IMR-90 (cell line): Measurements from ENCODE around the gene CD96. TPM values are rescaled to one million over a fixed set of nuclear protein-coding genes. Genes with fewer than 3 reads are reported as not detected.
A peak's percentile ranks its signal among the peaks of the same experiment; 100 is the strongest.

Source experiments
- ATAC-seq: fragments of 200-7000 bp; cut with Tn5 transposase; 2 replicates; pipeline ENCODE4 v1.9.1; 2020; ENCODE audit warnings: low read depth, mild to moderate bottlenecking, moderate library complexity
- BruUV-seq: library from RNA; stranded (reverse); fragments of 400-500 nt; replicated peaks from 2 replicates; lab custom pipeline; 2021; lab: Mats Ljungman, UMichigan
- CTCF ChIA-PET: fragments of 300-600 bp; formaldehyde crosslinking; extraction: SDS; loops from one replicate; lab custom pipeline; 2021; ENCODE audit warnings: antibody characterized with exemption; lab: Yijun Ruan, JAX
- POLR2A ChIA-PET: fragments of 300-600 bp; sonication (Branson Sonifier 250); formaldehyde crosslinking; loops from one replicate; lab custom pipeline; 2022; ENCODE audit warnings: antibody characterized with exemption; ENCODE audit not compliant: unreplicated experiment; lab: Charles Lee
- DNase-seq: peaks from one replicate; pipeline ENCODE4 v3.0.0; 2013
- H2AFZ ChIP-seq: replicated peaks from 2 replicates; pipeline ENCODE3; 2013; ENCODE audit warnings: low read length, mild to moderate bottlenecking; ENCODE audit not compliant: poor library complexity
- H2AK5ac ChIP-seq: 2 replicates; pipeline ENCODE4 v1.6.1; 2013; ENCODE audit warnings: low read depth, low read length, inconsistent platforms
- H2AK9ac ChIP-seq: replicated peaks from 2 replicates; pipeline ENCODE3; 2013; ENCODE audit warnings: mild to moderate bottlenecking, low read depth, low read length, moderate library complexity; ENCODE audit not compliant: poor library complexity
- H2BK120ac ChIP-seq: 2 replicates; pipeline ENCODE4 v1.6.1; 2013; ENCODE audit warnings: low read depth, low read length, inconsistent platforms
- H2BK15ac ChIP-seq: 3 replicates; pipeline ENCODE4 v1.6.1; 2013; ENCODE audit warnings: low read depth, low read length, inconsistent platforms
- H2BK20ac ChIP-seq: 2 replicates; pipeline ENCODE4 v1.6.1; 2013; ENCODE audit warnings: low read depth, mild to moderate bottlenecking, inconsistent platforms, low read length, moderate library complexity
- H2BK5ac ChIP-seq: 2 replicates; pipeline ENCODE4 v1.6.1; 2013; ENCODE audit warnings: mild to moderate bottlenecking, low read depth, low read length, inconsistent platforms; ENCODE audit not compliant: poor library complexity, severe bottlenecking
- H3K14ac ChIP-seq: replicated peaks from 2 replicates; pipeline ENCODE4 v1.6.1; 2013; ENCODE audit warnings: low read depth, low read length, inconsistent platforms
- H3K18ac ChIP-seq: 2 replicates; pipeline ENCODE4 v1.6.1; 2013; ENCODE audit warnings: low read depth, low read length, control low read depth
- H3K23ac ChIP-seq: 2 replicates; pipeline ENCODE4 v1.6.1; 2013; ENCODE audit warnings: low read depth, low read length, inconsistent platforms
- H3K27ac ChIP-seq: 2 replicates; pipeline ENCODE4 v1.5.1; 2013; ENCODE audit warnings: mild to moderate bottlenecking, control low read depth, low read length; ENCODE audit not compliant: insufficient read depth
- H3K27me3 ChIP-seq: 2 replicates; pipeline ENCODE4 v1.6.1; 2013; ENCODE audit warnings: low read length; ENCODE audit not compliant: control insufficient read depth, insufficient read depth
- H3K36me3 ChIP-seq: 2 replicates; pipeline ENCODE4 v1.6.1; 2013; ENCODE audit warnings: low read length, mixed read lengths; ENCODE audit not compliant: control insufficient read depth, insufficient read depth
- H3K4ac ChIP-seq: 2 replicates; pipeline ENCODE4 v1.6.1; 2013; ENCODE audit warnings: low read depth, low read length, inconsistent platforms
- H3K4me1 ChIP-seq: 2 replicates; pipeline ENCODE4 v1.6.1; 2013; ENCODE audit warnings: low read length, mixed read lengths; ENCODE audit not compliant: control insufficient read depth, insufficient read depth
- H3K4me2 ChIP-seq: 2 replicates; pipeline ENCODE4 v1.6.1; 2013; ENCODE audit warnings: low read depth, mild to moderate bottlenecking, control low read depth, low read length, moderate library complexity
- H3K4me3 ChIP-seq: 2 replicates; pipeline ENCODE4 v1.5.1; 2013; ENCODE audit warnings: low read depth, mild to moderate bottlenecking, control low read depth, low read length, moderate library complexity; ENCODE audit not compliant: insufficient read depth
- H3K56ac ChIP-seq: 2 replicates; pipeline ENCODE4 v1.6.1; 2013; ENCODE audit warnings: low read length, inconsistent platforms; ENCODE audit not compliant: insufficient read depth; ENCODE audit errors: extremely low read depth
- H3K79me1 ChIP-seq, 2 experiments: 2 replicates each; pipeline ENCODE4 v1.6.1; 2013; ENCODE audit warnings: low read length in 2 of 2, inconsistent platforms in 1 of 2, low read depth in 1 of 2
- H3K9ac ChIP-seq: 2 replicates; pipeline ENCODE4 v1.6.1; 2013; ENCODE audit warnings: low read depth, low read length, control low read depth
- H3K9me1 ChIP-seq: 2 replicates; pipeline ENCODE4 v1.6.1; 2013; ENCODE audit warnings: low read length, inconsistent platforms; ENCODE audit not compliant: insufficient read depth
- H3K9me3 ChIP-seq: 2 replicates; pipeline ENCODE4 v1.6.1; 2013; ENCODE audit warnings: low read length; ENCODE audit not compliant: control insufficient read depth, insufficient read depth
- H4K20me1 ChIP-seq: 2 replicates; pipeline ENCODE4 v1.6.1; 2013; ENCODE audit warnings: low read length, inconsistent platforms; ENCODE audit not compliant: insufficient read depth
- H4K5ac ChIP-seq: 2 replicates; pipeline ENCODE4 v1.6.1; 2013; ENCODE audit warnings: mild to moderate bottlenecking, low read depth, low read length, control low read depth
- H4K8ac ChIP-seq, 2 experiments: 2 replicates each; pipeline ENCODE4 v1.6.1; 2013; ENCODE audit warnings: low read depth in 2 of 2, low read length in 2 of 2, control low read depth in 1 of 2, inconsistent platforms in 1 of 2
- H4K91ac ChIP-seq: 2 replicates; pipeline ENCODE4 v1.6.1; 2013; ENCODE audit warnings: low read depth, low read length, inconsistent platforms; ENCODE audit not compliant: insufficient read depth
- BHLHE40 ChIP-seq: fragments of 150-350 bp; IDR thresholded peaks from 2 replicates; pipeline ENCODE4 v1.6.1; 2016; ENCODE audit warnings: mild to moderate bottlenecking, low read depth, low read length
- CEBPB ChIP-seq: IDR thresholded peaks from 2 replicates; pipeline ENCODE4 v1.6.1; 2012; ENCODE audit warnings: low read depth, low read length, improper control_type of control experiment
- CHD1 ChIP-seq: IDR thresholded peaks from 2 replicates; pipeline ENCODE4 v1.6.1; 2012; ENCODE audit warnings: low read depth, low read length, improper control_type of control experiment
- MAFK ChIP-seq: IDR thresholded peaks from 2 replicates; pipeline ENCODE4 v1.6.1; 2012; ENCODE audit warnings: low read depth, low read length, improper control_type of control experiment
- MAZ ChIP-seq: IDR thresholded peaks from 2 replicates; pipeline ENCODE4 v1.6.1; 2012; ENCODE audit warnings: low read depth, mild to moderate bottlenecking, low read length, improper control_type of control experiment, moderate library complexity, borderline replicate concordance
- NFE2L2 ChIP-seq: fragments of 150-350 bp; IDR thresholded peaks from 2 replicates; pipeline ENCODE4 v1.6.1; 2016; ENCODE audit warnings: low read depth, mild to moderate bottlenecking, low read length
- POLR2A ChIP-seq: IDR thresholded peaks from 2 replicates; pipeline ENCODE4 v1.6.1; 2012; ENCODE audit warnings: mild to moderate bottlenecking, low read depth, low read length
- RAD21 ChIP-seq: IDR thresholded peaks from 2 replicates; pipeline ENCODE4 v1.6.1; 2012; ENCODE audit warnings: low read length, improper control_type of control experiment
- RCOR1 ChIP-seq: IDR thresholded peaks from 2 replicates; pipeline ENCODE4 v1.6.1; 2012; ENCODE audit warnings: mild to moderate bottlenecking, low read length, improper control_type of control experiment; ENCODE audit not compliant: insufficient replicate concordance
- WGBS, 2 experiments: methylation state at CpG; one replicate each; pipeline versions ENCODE4 v1.1.5 to v1.1.7; 2013; ENCODE audit warnings: missing lambda C conversion rate in 2 of 2; ENCODE audit not compliant: insufficient read length in 1 of 2; ENCODE audit errors: extremely low coverage in 2 of 2; 5-methylcytosine and 5-hydroxymethylcytosine counted together
- dilution Hi-C: fragments of 300-500 bp; cut with HindIII; formaldehyde crosslinking; loops from one replicate; pipeline ENCODE4 v1.14.3; 2018; ENCODE audit warnings: low sequenced_read_pairs; ENCODE audit not compliant: unreplicated experiment
- in situ Hi-C: fragments of 300-500 bp; cut with MboI; formaldehyde crosslinking; loops from 3 replicates; pipeline ENCODE4 v1.14.3; 2019; ENCODE audit warnings: low sequenced_read_pairs, inconsistent platforms, mixed read lengths
- intact Hi-C: fragments of 100-400 bp; cut with micrococcal nuclease; formaldehyde crosslinking; loops from 2 replicates; pipeline ENCODE4 v1.10.0; 2022
- polyA plus RNA-seq, 3 experiments: library from polyadenylated mRNA; depleted of rRNA; stranded (reverse); fragments of >200 nt; gene quantifications; 2 replicates each; pipeline ENCODE4 v1.2.3, GENCODE V29; 2012; ENCODE audit warnings: low replicate concordance in 1 of 3
- total RNA-seq: library from RNA; depleted of rRNA; stranded (reverse); fragments of >200 nt; gene quantifications from 2 replicates; pipeline ENCODE4 v1.2.3, GENCODE V29; 2012
- TF ChIP-seq, protein P1 (sequence below): fragments of 150-350 bp; IDR thresholded peaks from 2 replicates; pipeline ENCODE4 v1.6.1; 2016; ENCODE audit warnings: low read depth, mild to moderate bottlenecking, low read length, moderate library complexity, borderline replicate concordance

Gene CD96
- total and polyA plus RNA-seq, 2 of the 4 experiments (the other 2 are of a cell fraction) = 0.05 to 0.18 TPM

GRCh38 chr3:111541391-111541790 lies 606 bp upstream of the CD96 start:
- Histone ChIP-seq H2BK20ac (no peak overlapping the region), H3K27ac (no peak overlapping the region), H4K91ac (peak overlapping the region; percentile 23; the same call in 1 of the 2 replicates), H3K79me1 (no peaks in the 10 kb centered on the region), H3K9me3 (no peaks in the 10 kb centered on the region), H3K27me3 (no peaks in the 10 kb centered on the region), H3K56ac (no peak overlapping the region), H3K14ac (0 out of 2 replicates have a peak overlapping the region, but pooled peaks have one; percentile 4), H2AFZ (no peak overlapping the region), H2AK5ac (peak overlapping the region; percentile 49; the same call in 1 of the 2 replicates), H3K9ac (no peak overlapping the region), H3K4me1 (peaks cover 5% of the 10 kb centered on the region), H3K9me1 (peaks cover 3% of the 10 kb centered on the region; the same call in 1 of the 2 replicates), H4K20me1 (no peaks in the 10 kb centered on the region), H3K23ac (no peak overlapping the region), H4K8ac (peak overlapping the region in 1 of 2 experiments; percentile 14; a peak in 1 of 4 replicates), H2AK9ac (peak overlapping the region; percentile 10), H3K4ac (peak overlapping the region; percentile 11; the same call in 1 of the 2 replicates), H2BK5ac (no peak overlapping the region), H3K4me2 (no peak overlapping the region), H2BK15ac (no peak overlapping the region), H3K36me3 (no peaks in the 10 kb centered on the region), H4K5ac (no peak overlapping the region), H3K4me3 (no peak overlapping the region), H2BK120ac (peak overlapping the region; percentile 16), H3K18ac (no peak overlapping the region)
- TF ChIP-seq BHLHE40 (no peak), RCOR1 (no peak), NFE2L2 (no peak), POLR2A (no peak), CEBPB (no peak), MAZ (no peak), RAD21 (no peak), MAFK (no peak), CHD1 (no peak)
- TF ChIP-seq, protein P1, sequence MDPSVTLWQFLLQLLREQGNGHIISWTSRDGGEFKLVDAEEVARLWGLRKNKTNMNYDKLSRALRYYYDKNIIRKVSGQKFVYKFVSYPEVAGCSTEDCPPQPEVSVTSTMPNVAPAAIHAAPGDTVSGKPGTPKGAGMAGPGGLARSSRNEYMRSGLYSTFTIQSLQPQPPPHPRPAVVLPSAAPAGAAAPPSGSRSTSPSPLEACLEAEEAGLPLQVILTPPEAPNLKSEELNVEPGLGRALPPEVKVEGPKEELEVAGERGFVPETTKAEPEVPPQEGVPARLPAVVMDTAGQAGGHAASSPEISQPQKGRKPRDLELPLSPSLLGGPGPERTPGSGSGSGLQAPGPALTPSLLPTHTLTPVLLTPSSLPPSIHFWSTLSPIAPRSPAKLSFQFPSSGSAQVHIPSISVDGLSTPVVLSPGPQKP = no peak
- BruUV-seq = no TSS peak
- ATAC-seq (no peak), DNase-seq (no peak)
- POLR2A ChIA-PET = no interaction called here
- in situ Hi-C loops = no loop called here
- dilution Hi-C loops = no loop called here
- intact Hi-C loops = no loop called here
- WGBS, 2 experiments = no CpG with 5 or more reads among the region's 3 CpGs
- CTCF ChIA-PET = interaction anchor here (0.9 to 1.0 kb wide), 3 partner anchors 18 to 150 kb away, joined by 4 to 6 read pairs (median 4); no protein-coding TSS in a partner anchor
